K562 (cell line): ENCODE measurements around the gene LIPM. TPM values are rescaled to one million over a fixed set of nuclear protein-coding genes. Genes with fewer than 3 reads are reported as not detected.

ENCODE experiments used
- ATAC-seq: fragments of 200-7000 bp; cut with Tn5 transposase; 3 replicates; pipeline ENCODE4 v1.9.1; 2020; ENCODE audit warnings: moderate library complexity
- BruUV-seq: library from RNA; stranded (reverse); fragments of 400-500 nt; replicated peaks from 2 replicates; lab custom pipeline; 2021; lab: Mats Ljungman, UMichigan
- CTCF ChIA-PET: fragments of 300-600 bp; formaldehyde crosslinking; extraction: SDS; loops from one replicate; lab custom pipeline; 2021; ENCODE audit warnings: low intra/inter-chr PET ratio; lab: Yijun Ruan, JAX
- POLR2A ChIA-PET: fragments of 300-600, 350-650 bp; sonication (Branson Sonifier 250); formaldehyde crosslinking; extraction: SDS; loops from one replicate; lab custom pipeline; 2021; ENCODE audit warnings: antibody characterized with exemption, inconsistent platforms; lab: Yijun Ruan, JAX
- DNase-seq, 4 experiments: peaks; one replicate each; pipeline versions ENCODE4 v3.0.0 to v3.0.0-alpha.2; 2011 to 2018; ENCODE audit warnings: low spot score in 3 of 4, mixed read lengths in 3 of 4; ENCODE audit errors: extremely low read depth in 1 of 4
- FAIRE-seq: peaks from 2 replicates; lab custom pipeline; 2011; peaks lifted over from hg19 to GRCh38; lab: Jason Lieb, UNC
- H2AFZ ChIP-seq: 2 replicates; pipeline ENCODE4 v1.6.0; 2011; ENCODE audit warnings: low read depth, low read length, control low read depth, inconsistent platforms
- H3K27ac ChIP-seq: fragments of 200-600 bp; 3 replicates; pipeline ENCODE4 v1.8.0; 2011; ENCODE audit warnings: low read depth, mild to moderate bottlenecking, control low read depth, inconsistent platforms, low read length, moderate library complexity, mixed read lengths; ENCODE audit errors: extremely low read depth
- H3K27me3 ChIP-seq, 2 experiments: fragments of 300-600 bp in 1 of 2; 2 replicates in 1 of 2; 3 replicates in 1 of 2; pipeline versions ENCODE4 v1.6.0 to v1.8.0; 2011; ENCODE audit warnings: inconsistent platforms in 2 of 2, low read length in 2 of 2, mild to moderate bottlenecking in 1 of 2, mixed read lengths in 1 of 2, moderate library complexity in 1 of 2; ENCODE audit not compliant: control insufficient read depth in 2 of 2, insufficient read depth in 2 of 2
- H3K36me3 ChIP-seq: fragments of 300-600 bp; 3 replicates; pipeline ENCODE4 v1.8.0; 2011; ENCODE audit warnings: mild to moderate bottlenecking, low read length, inconsistent platforms; ENCODE audit not compliant: control insufficient read depth, insufficient read depth
- H3K4me1 ChIP-seq, 2 experiments: fragments of 200-600 bp in 1 of 2; replicated peaks in 1 of 2; 2 replicates in 1 of 2; 3 replicates in 1 of 2; pipeline versions ENCODE4 v1.5.1 to v1.8.0; 2011; ENCODE audit warnings: inconsistent platforms in 2 of 2, low read length in 2 of 2, mild to moderate bottlenecking in 1 of 2, mixed read lengths in 1 of 2, moderate library complexity in 1 of 2; ENCODE audit not compliant: control insufficient read depth in 2 of 2, insufficient read depth in 2 of 2
- H3K4me2 ChIP-seq: 2 replicates; pipeline ENCODE4 v1.6.1; 2011; ENCODE audit warnings: low read length, control low read depth, inconsistent platforms, mixed read lengths; ENCODE audit not compliant: insufficient read depth
- H3K4me3 ChIP-seq: fragments of 200-600 bp; sonication (generic), shearing (Covaris generic); 2 replicates; pipeline ENCODE4 v1.5.1; 2016; ENCODE audit warnings: control low read depth, inconsistent platforms
- H3K79me2 ChIP-seq: fragments of 200-600 bp; 3 replicates; pipeline ENCODE4 v1.8.0; 2011; ENCODE audit warnings: low read length, inconsistent platforms; ENCODE audit not compliant: control insufficient read depth, insufficient read depth
- H3K9ac ChIP-seq, 2 experiments: 2 replicates each; pipeline versions ENCODE4 v1.6.0 to v1.6.1; 2011; ENCODE audit warnings: low read depth in 2 of 2, low read length in 2 of 2, control low read depth in 1 of 2, inconsistent platforms in 1 of 2, mild to moderate bottlenecking in 1 of 2, mixed read lengths in 1 of 2; ENCODE audit not compliant: insufficient read depth in 1 of 2
- H3K9me1 ChIP-seq: one replicate; pipeline ENCODE4 v1.6.0; 2011; ENCODE audit warnings: inconsistent platforms, mild to moderate bottlenecking, low read length, moderate library complexity; ENCODE audit not compliant: control insufficient read depth, insufficient read depth
- H3K9me3 ChIP-seq: replicated peaks from 2 replicates; pipeline ENCODE4 v1.5.1; 2011; ENCODE audit warnings: low read depth, low read length, inconsistent platforms; ENCODE audit not compliant: control insufficient read depth, insufficient read depth
- H4K20me1 ChIP-seq: replicated peaks from 2 replicates; pipeline ENCODE4 v1.6.1; 2011; ENCODE audit warnings: low read length, inconsistent platforms, mixed read lengths; ENCODE audit not compliant: control insufficient read depth, insufficient read depth
- ARID4B ChIP-seq: sonication (generic); formaldehyde crosslinking; IDR thresholded peaks from 2 replicates; pipeline ENCODE4 v1.8.0; 2022; ENCODE audit warnings: mild to moderate bottlenecking, missing genetic modification reagents
- CEBPB ChIP-seq: fragments of 450-650 bp; IDR thresholded peaks from 2 replicates; pipeline ENCODE4 v1.6.1; 2016; ENCODE audit warnings: missing genetic modification characterization, missing compliant biosample characterization
- CREBBP ChIP-seq: IDR thresholded peaks from one replicate; pipeline ENCODE4 v1.6.1; 2012; ENCODE audit warnings: low read depth, mild to moderate bottlenecking, control low read depth, inconsistent platforms, low read length
- FOXJ3 ChIP-seq: sonication (generic); formaldehyde crosslinking; IDR thresholded peaks from 2 replicates; pipeline ENCODE4 v1.4.0; 2020; ENCODE audit warnings: mild to moderate bottlenecking, missing genetic modification reagents
- HINFP ChIP-seq: fragments of 450-650 bp; conservative IDR thresholded peaks from 2 replicates; pipeline ENCODE4 v1.6.1; 2016; ENCODE audit warnings: missing genetic modification characterization, low read depth, mild to moderate bottlenecking, control low read depth, missing compliant biosample characterization
- HNRNPK ChIP-seq: fragments of 200-400 bp; formaldehyde crosslinking; IDR thresholded peaks from one replicate; pipeline ENCODE4 v1.6.1; 2018; ENCODE audit warnings: mild to moderate bottlenecking, low read depth, low read length; ENCODE audit not compliant: poor library complexity, severe bottlenecking
- RBM15 ChIP-seq: fragments of 200-400 bp; formaldehyde crosslinking; IDR thresholded peaks from 2 replicates; pipeline ENCODE4 v1.6.1; 2018; ENCODE audit warnings: mild to moderate bottlenecking, low read length, moderate library complexity; ENCODE audit not compliant: insufficient read depth
- ZNF551 ChIP-seq: fragments of 250-450 bp; sonication (Bioruptor Pico); IDR thresholded peaks from 2 replicates; pipeline ENCODE4 v1.5.0; 2021; ENCODE audit warnings: mild to moderate bottlenecking, moderate library complexity
- WGBS: fragments of 100-300 bp; shearing (Covaris generic); methylation state at CpG from one replicate; pipeline ENCODE4 v1.1.6; 2016; ENCODE audit warnings: low coverage, mixed read lengths; ENCODE audit not compliant: insufficient coverage; ENCODE audit errors: missing lambda C conversion rate; 5-methylcytosine and 5-hydroxymethylcytosine counted together
- in situ Hi-C: fragments of 300-500 bp; cut with MboI; formaldehyde crosslinking; loops from 4 replicates; pipeline ENCODE4 v1.15.0; 2018; ENCODE audit warnings: inconsistent platforms, mixed read lengths
- intact Hi-C: fragments of 100-400 bp; cut with micrococcal nuclease; formaldehyde crosslinking; loops from 2 replicates; pipeline ENCODE4 v1.14.2; 2022
- polyA plus RNA-seq, 8 experiments: library from polyadenylated mRNA; depleted of rRNA in 4 of 8; stranded (reverse) in 5 of 8; unstranded in 3 of 8; fragments of >200 nt; fragmentation: Nextera tagmentation in 2 of 8; fragmentation: Illumina TruSeq in 1 of 8; extraction: Ambion mirVana in 2 of 8; extraction: Trizol in 1 of 8; gene quantifications; 2 replicates each; pipeline versions ENCODE4 v1.2.1 to v1.2.3, GENCODE V29; 2011 to 2014; ENCODE audit warnings: inconsistent platforms in 1 of 8, missing spikeins in 1 of 8
- total RNA-seq, 7 experiments: library from RNA; depleted of rRNA in 6 of 7; stranded (reverse); fragments of >200 nt in 6 of 7; fragmentation: Illumina TruSeq in 2 of 7; extraction: Trizol in 2 of 7; gene quantifications; 2 replicates each; pipeline versions ENCODE4 v1.2.1 to v1.2.3, GENCODE V29; 2011 to 2021; ENCODE audit warnings: low replicate concordance in 1 of 7

The LIPM gene
- total and polyA plus RNA-seq, 9 of the 15 experiments (the other 6 are each of a cell fraction or from before 2014, with no cell fraction given), result not detected

- H3K4me2 ChIP-seq, result no peak overlapping the region
- H3K9ac ChIP-seq, result no peak overlapping the region
- in situ Hi-C loops (no loop called here), intact Hi-C loops (no loop called here)
- no peaks in the 10 kb centered on the region for H3K9me1 ChIP-seq
- WGBS, result 4% methylated on average over 3 of the region's 3 CpGs
- H3K36me3 ChIP-seq, result no peaks in the 10 kb centered on the region
- H4K20me1 ChIP-seq, result no peaks in the 10 kb centered on the region
- BruUV-seq, result no TSS peak
- no peaks in the 10 kb centered on the region for H3K27me3 ChIP-seq
- no peaks in the 10 kb centered on the region for H3K4me1 ChIP-seq
- no peaks in the 10 kb centered on the region for H3K79me2 ChIP-seq
- H3K9me3 ChIP-seq, result no peaks in the 10 kb centered on the region; the same call in 1 of the 2 replicates
- no peak for DNase-seq
- H3K27ac ChIP-seq, result no peak overlapping the region
- ChIA-PET POLR2A (no interaction called here), CTCF (no interaction called here)
- FAIRE-seq, result no peak
- ATAC-seq, result no peak
- no peak for TF ChIP-seq FOXJ3
- no peak for TF ChIP-seq HNRNPK
- no peak for TF ChIP-seq CREBBP
- TF ChIP-seq ZNF551, result no peak
- no peak for TF ChIP-seq CEBPB
- TF ChIP-seq HINFP (tag), result no peak
- no peak for TF ChIP-seq ARID4B (CRISPR knock-in tag)
- no peak for TF ChIP-seq RBM15
- no peak overlapping the region for H2AFZ ChIP-seq
- H3K4me3 ChIP-seq, result no peak overlapping the region
Measured at GRCh38 chr10:88782222-88782621, 20.3 kb upstream of the LIPM start.
